Caco-2 (cell line): ENCODE results near the gene ERC1. TPM values are rescaled to one million over a fixed set of nuclear protein-coding genes. Genes with fewer than 3 reads are reported as not detected.

ENCODE experiments used
- BruUV-seq: library from RNA; stranded (reverse); fragments of 400-500 nt; replicated peaks from 2 replicates; lab custom pipeline; 2021; lab: Mats Ljungman, UMichigan
- CTCF ChIA-PET: fragments of 300-600 bp; sonication (Branson Sonifier 250); formaldehyde crosslinking; loops from one replicate; lab custom pipeline; 2022; ENCODE audit warnings: antibody characterized with exemption; lab: Charles Lee
- POLR2A ChIA-PET: fragments of 300-600 bp; sonication (Branson Sonifier 250); formaldehyde crosslinking; loops from one replicate; lab custom pipeline; 2022; ENCODE audit warnings: antibody characterized with exemption; lab: Charles Lee
- DNase-seq, 2 experiments: peaks; one replicate each; pipeline versions ENCODE4 v3.0.0 to v3.0.0-alpha.2; 2020 to 2022
- H3K27me3 ChIP-seq: replicated peaks from 2 replicates; pipeline ENCODE4 v1.6.0; 2011; ENCODE audit warnings: low read length; ENCODE audit not compliant: control insufficient read depth, insufficient read depth
- H3K36me3 ChIP-seq: 2 replicates; pipeline ENCODE4 v1.5.1; 2011; ENCODE audit warnings: low read length; ENCODE audit not compliant: control insufficient read depth, insufficient read depth
- H3K4me1 ChIP-seq: fragments of 250-450 bp; sonication (Bioruptor Pico); 2 replicates; pipeline ENCODE4 v1.5.1; 2020; ENCODE audit warnings: mild to moderate bottlenecking
- H3K4me3 ChIP-seq: 2 replicates; pipeline ENCODE4 v1.5.1; 2011; ENCODE audit warnings: low read depth, mild to moderate bottlenecking, control low read depth, low read length
- H3K9me3 ChIP-seq: fragments of 250-450 bp; sonication (Bioruptor Pico); 2 replicates; pipeline ENCODE4 v1.5.1; 2020; ENCODE audit warnings: mild to moderate bottlenecking, moderate library complexity
- H3K27ac Mint-ChIP-seq: one replicate; pipeline ENCODE4 v1.8.0; 2022; ENCODE audit warnings: mixed read lengths; ENCODE audit not compliant: unreplicated experiment
- H3K27me3 Mint-ChIP-seq: one replicate; pipeline ENCODE4 v1.8.0; 2022; ENCODE audit warnings: mixed read lengths; ENCODE audit not compliant: insufficient read depth, unreplicated experiment
- H3K36me3 Mint-ChIP-seq: one replicate; pipeline ENCODE4 v1.8.0; 2022; ENCODE audit warnings: mild to moderate bottlenecking, mixed read lengths; ENCODE audit not compliant: insufficient read depth, unreplicated experiment
- H3K4me1 Mint-ChIP-seq: one replicate; pipeline ENCODE4 v1.8.0; 2022; ENCODE audit warnings: low read depth, mixed read lengths; ENCODE audit not compliant: unreplicated experiment
- H3K4me3 Mint-ChIP-seq: one replicate; pipeline ENCODE4 v1.8.0; 2022; ENCODE audit warnings: mild to moderate bottlenecking, moderate library complexity, mixed read lengths; ENCODE audit not compliant: unreplicated experiment
- H3K9me3 Mint-ChIP-seq: one replicate; pipeline ENCODE4 v1.8.0; 2022; ENCODE audit warnings: mixed read lengths; ENCODE audit not compliant: unreplicated experiment
- intact Hi-C: fragments of 100-400 bp; cut with micrococcal nuclease; formaldehyde crosslinking; loops from one replicate; pipeline ENCODE4 v1.10.0; 2022; ENCODE audit not compliant: unreplicated experiment
- total RNA-seq: library from RNA; stranded (reverse); gene quantifications from 2 replicates; pipeline ENCODE4 v1.2.3, GENCODE V29; 2022
- TF ChIP-seq, protein P1 (sequence below), 2 experiments: fragments of 200-600 bp in 1 of 2; IDR thresholded peaks; 1 replicate in 1 of 2; 2 replicates in 1 of 2; pipeline versions ENCODE4 v1.5.1 to v1.8.0; 2011 to 2022; ENCODE audit warnings: antibody characterized with exemption in 1 of 2, control low read depth in 1 of 2, inconsistent platforms in 1 of 2, low read depth in 1 of 2, low read length in 1 of 2, mild to moderate bottlenecking in 1 of 2, moderate library complexity in 1 of 2; ENCODE audit not compliant: insufficient read depth in 1 of 2, severe bottlenecking in 1 of 2, unreplicated experiment in 1 of 2

Gene ERC1
- total RNA-seq, 1 experiment from 2014 or later, result 88.4 TPM

DNA sequence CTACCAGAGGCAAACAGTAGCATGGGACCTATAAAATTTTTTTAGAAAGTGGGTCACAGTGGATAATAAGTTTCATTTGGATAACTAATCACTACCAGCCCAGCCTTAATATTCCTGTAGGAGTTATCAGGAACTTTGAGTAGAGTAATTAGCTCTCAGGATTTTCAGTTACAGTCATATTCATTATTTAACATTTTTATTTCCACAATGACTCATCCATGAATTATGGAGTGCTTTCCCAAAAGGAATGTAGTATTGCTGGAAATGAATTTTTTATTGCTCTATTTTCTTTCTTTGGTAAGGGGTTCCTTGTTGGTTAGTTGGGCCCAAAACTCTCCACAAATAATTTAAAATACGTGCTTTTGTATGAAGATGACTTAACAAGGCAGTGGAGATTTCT lies 53.7 kb downstream of the ERC1 start:
- H3K4me1 Mint-ChIP-seq, result peaks cover 7% of the 10 kb centered on the region
- no peaks in the 10 kb centered on the region for H3K27me3 Mint-ChIP-seq

DNA sequence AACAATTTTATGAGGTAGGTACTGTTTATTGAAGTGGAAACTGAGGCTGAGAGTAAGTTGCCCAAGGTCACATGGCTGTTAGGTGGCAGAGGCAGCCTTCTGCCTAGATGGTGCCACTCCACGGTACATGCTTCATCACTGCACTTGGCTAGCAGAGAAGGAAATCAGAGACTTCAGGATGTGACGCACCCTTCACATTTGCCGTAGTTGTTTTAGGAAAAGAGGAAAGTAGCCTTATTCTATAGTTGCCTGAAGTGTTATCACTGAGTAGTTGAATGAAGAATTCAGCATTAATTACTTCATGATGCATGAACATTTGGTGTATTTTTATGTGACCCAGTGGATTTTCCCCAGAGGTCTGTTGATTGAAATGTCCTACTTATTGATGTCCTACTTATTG lies 55.7 kb downstream of the ERC1 start:
- no TSS peak for BruUV-seq

More for the DNA sequence above, 53.7 kb downstream of the ERC1 start:
- TF ChIP-seq, protein P1, sequence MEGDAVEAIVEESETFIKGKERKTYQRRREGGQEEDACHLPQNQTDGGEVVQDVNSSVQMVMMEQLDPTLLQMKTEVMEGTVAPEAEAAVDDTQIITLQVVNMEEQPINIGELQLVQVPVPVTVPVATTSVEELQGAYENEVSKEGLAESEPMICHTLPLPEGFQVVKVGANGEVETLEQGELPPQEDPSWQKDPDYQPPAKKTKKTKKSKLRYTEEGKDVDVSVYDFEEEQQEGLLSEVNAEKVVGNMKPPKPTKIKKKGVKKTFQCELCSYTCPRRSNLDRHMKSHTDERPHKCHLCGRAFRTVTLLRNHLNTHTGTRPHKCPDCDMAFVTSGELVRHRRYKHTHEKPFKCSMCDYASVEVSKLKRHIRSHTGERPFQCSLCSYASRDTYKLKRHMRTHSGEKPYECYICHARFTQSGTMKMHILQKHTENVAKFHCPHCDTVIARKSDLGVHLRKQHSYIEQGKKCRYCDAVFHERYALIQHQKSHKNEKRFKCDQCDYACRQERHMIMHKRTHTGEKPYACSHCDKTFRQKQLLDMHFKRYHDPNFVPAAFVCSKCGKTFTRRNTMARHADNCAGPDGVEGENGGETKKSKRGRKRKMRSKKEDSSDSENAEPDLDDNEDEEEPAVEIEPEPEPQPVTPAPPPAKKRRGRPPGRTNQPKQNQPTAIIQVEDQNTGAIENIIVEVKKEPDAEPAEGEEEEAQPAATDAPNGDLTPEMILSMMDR (IDR thresholded peaks at IDR 0.05; ENCODE audit: insufficient read depth in 1 of 2, low read depth in 1 of 2, low read length in 1 of 2, severe bottlenecking in 1 of 2, unreplicated experiment in 1 of 2), result no peak
- H3K36me3 Mint-ChIP-seq, result peaks cover 6% of the 10 kb centered on the region
- no peaks in the 10 kb centered on the region for H3K9me3 Mint-ChIP-seq
- ChIA-PET CTCF (no interaction called here), POLR2A (no interaction called here)
- Histone ChIP-seq H3K4me1 (no peaks in the 10 kb centered on the region), H3K4me3 (no peak overlapping the region), H3K36me3 (no peaks in the 10 kb centered on the region; the same call in 1 of the 2 replicates), H3K27me3 (no peaks in the 10 kb centered on the region), H3K9me3 (no peaks in the 10 kb centered on the region)
- no TSS peak for BruUV-seq
- no peak overlapping the region for H3K27ac Mint-ChIP-seq
- no peak overlapping the region for H3K4me3 Mint-ChIP-seq
- no peak for DNase-seq
- intact Hi-C loops, result no loop called here

DNA sequence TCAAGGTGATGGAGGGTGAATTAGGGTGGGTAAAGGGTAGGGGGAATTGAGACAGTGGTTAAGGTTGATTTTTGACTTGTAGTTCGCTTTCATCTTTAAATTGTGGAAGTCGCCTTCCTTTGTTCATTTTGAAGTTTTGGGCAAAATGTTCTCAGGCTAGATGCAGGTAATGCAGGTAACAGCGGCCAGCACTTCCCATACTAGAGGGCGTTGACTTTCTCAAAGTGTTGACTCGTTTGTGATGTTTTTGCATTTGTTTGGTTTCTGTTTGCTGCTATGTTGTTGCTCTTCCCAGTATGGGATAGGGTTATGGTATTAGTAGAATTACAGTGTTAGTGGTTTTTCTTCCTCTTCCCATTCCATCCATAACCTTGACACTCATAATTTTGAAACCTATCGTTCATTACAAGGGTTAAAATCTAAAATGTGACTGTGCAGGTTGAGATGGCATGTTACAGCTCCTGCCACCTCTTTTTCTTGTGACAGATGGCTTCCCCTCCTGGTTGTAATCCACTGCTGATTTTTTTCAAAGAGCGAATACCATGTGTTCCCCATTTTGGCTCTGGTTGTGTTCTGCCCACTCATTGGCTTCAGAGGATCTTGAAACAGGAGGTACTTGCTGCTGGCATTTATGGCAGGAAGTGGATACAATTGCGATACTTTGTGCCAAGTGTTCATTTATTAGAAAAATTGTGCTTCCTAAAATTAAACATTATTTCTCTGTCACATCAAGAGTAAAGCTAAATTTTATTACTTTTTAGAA lies 57.1 kb downstream of the ERC1 start:
- Histone ChIP-seq H3K4me1 (peaks cover under 1% of the 10 kb centered on the region; the same call in 1 of the 2 replicates), H3K9me3 (no peaks in the 10 kb centered on the region), H3K36me3 (no peaks in the 10 kb centered on the region; the same call in 1 of the 2 replicates), H3K4me3 (no peak overlapping the region), H3K27me3 (no peaks in the 10 kb centered on the region)
- POLR2A ChIA-PET, result no interaction called here
- no TSS peak for BruUV-seq
- Mint-ChIP-seq H3K27ac (no peak overlapping the region), H3K4me3 (no peak overlapping the region), H3K27me3 (no peaks in the 10 kb centered on the region), H3K36me3 (no peaks in the 10 kb centered on the region), H3K4me1 (peaks cover 9% of the 10 kb centered on the region), H3K9me3 (no peaks in the 10 kb centered on the region)
- TF ChIP-seq, protein P1 (IDR thresholded peaks at IDR 0.05; ENCODE audit: insufficient read depth in 1 of 2, low read depth in 1 of 2, low read length in 1 of 2, severe bottlenecking in 1 of 2, unreplicated experiment in 1 of 2), result no peak
- CTCF ChIA-PET, result no interaction called here
- intact Hi-C loops, result no loop called here
- DNase-seq, result no peak

More for the DNA sequence above, 55.7 kb downstream of the ERC1 start:
- Histone ChIP-seq H3K4me1 (no peaks in the 10 kb centered on the region), H3K27me3 (no peaks in the 10 kb centered on the region), H3K4me3 (no peak overlapping the region), H3K9me3 (no peaks in the 10 kb centered on the region), H3K36me3 (no peaks in the 10 kb centered on the region; the same call in 1 of the 2 replicates)
- Mint-ChIP-seq H3K36me3 (peaks cover under 1% of the 10 kb centered on the region), H3K27me3 (no peaks in the 10 kb centered on the region), H3K27ac (no peak overlapping the region), H3K4me1 (peaks cover 7% of the 10 kb centered on the region), H3K4me3 (no peak overlapping the region), H3K9me3 (no peaks in the 10 kb centered on the region)
- ChIA-PET POLR2A (no interaction called here), CTCF (no interaction called here)
- intact Hi-C loops, result no loop called here
- TF ChIP-seq, protein P1 (IDR thresholded peaks at IDR 0.05; ENCODE audit: insufficient read depth in 1 of 2, low read depth in 1 of 2, low read length in 1 of 2, severe bottlenecking in 1 of 2, unreplicated experiment in 1 of 2), result no peak
- no peak for DNase-seq
